GM19468 (cell line): ENCODE data around the gene FAM204A.
A peak's percentile ranks its signal among the peaks of the same experiment; 100 is the strongest.

ENCODE experiments used
- ATAC-seq: cut with Tn5 transposase; IDR thresholded peaks from one replicate; pipeline ENCODE4 v1.9.1; 2021; ENCODE audit warnings: mild to moderate bottlenecking, moderate library complexity, moderate number of reproducible peaks; ENCODE audit not compliant: unreplicated experiment; ENCODE audit errors: extremely low read depth

The FAM204A gene

GRCh38 chr10:118341791-118342637 is at the start of gene FAM204A:
Gene FAM204A, minus strand, starts transcription at chr10:118342324. Its CDS starts 5,909 bp downstream, at chr10:118336415.
- peak; percentile 100 for ATAC-seq

DNA sequence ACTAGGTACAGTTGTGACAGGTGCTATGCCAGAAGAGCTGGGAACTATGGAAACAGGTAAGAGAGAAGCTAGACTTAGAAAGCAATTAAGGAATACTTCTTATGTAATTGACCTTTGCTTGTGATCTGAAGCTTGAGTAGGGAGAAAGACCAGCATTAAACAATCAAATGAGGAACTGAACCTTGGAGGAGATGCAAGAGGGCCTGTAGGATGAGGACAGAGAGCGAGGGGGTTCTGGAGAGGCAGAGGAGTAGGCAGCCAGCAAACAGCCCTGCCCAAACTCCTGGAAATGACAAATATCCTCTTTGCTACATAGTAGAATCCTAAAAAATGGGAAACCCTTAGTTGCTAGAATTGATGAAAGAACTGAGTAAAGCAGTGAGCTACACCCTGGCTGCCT is 41.6 kb upstream of the FAM204A start:
- no peak for ATAC-seq

DNA sequence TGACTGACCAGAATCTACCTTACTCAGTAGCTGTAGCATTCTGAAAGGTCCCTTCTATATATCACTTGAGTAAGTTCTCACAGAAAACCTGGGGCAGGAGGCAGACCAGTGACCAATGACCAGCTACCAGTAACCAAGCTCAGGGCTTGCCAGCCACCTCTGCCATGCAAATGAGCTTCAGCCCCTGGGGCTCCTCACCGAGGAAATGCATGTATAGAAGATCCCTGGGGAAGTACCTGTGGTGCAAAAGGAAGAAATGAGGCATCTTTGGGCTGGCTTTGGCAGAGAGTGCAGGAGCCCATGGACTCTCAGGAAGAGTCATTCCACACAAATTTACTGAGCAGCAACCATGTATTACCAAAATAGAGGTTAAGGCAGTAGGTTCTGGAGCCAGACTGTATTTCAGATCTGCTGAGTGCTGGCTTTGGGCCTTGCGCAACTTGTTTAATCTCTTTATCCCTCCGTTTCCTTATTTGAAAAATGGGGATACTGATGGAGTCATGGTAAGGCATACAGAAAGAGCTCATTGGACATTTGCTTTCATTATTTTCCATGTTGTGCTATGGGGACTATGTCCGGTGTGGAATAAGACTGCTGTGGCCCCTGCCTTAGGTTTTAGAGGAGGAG is 41.1 kb upstream of the FAM204A start:
- ATAC-seq = no peak

- ATAC-seq = no peak
Observed at GRCh38 chr10:118374404-118374803, 32.3 kb upstream of the FAM204A start.

DNA sequence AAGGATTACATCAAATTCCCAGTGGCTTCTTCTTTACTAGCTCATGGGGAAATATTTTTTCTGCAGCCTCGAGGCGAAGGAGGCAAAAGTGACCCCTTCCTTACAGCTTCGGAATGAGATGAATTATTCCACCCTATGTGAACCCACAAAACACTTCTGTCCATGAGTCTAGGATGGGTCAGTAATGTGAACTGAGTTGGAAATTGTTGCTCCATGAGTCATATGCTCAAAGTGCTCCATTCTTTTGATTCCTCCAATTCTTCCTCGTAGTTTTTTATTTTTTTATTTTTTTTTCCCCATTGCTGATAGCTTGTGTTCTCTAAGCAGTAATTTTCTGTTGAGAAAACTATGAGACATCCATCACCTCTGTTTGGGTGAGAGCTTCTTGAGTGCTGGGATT is 31.7 kb upstream of the FAM204A start:
- ATAC-seq = no peak

DNA sequence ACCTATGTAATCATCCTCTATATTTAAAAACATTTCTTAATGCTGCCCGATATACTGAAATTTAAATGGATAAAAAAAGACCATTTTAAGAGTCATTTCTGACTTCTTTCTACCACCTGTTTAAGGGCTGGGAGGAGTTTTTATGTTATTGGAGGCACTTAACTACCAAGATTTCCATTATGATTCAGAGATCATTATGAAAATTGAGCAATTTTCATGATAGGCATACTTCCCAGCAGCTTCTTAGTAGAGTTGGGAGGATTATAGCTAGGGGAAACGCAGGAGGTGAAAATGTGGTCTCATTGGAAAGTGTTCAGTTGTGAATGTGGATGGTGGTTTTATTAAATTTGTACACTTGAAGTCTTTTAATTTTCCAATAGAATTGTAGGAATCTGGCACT is 28.4 kb upstream of the FAM204A start:
- no peak for ATAC-seq

DNA sequence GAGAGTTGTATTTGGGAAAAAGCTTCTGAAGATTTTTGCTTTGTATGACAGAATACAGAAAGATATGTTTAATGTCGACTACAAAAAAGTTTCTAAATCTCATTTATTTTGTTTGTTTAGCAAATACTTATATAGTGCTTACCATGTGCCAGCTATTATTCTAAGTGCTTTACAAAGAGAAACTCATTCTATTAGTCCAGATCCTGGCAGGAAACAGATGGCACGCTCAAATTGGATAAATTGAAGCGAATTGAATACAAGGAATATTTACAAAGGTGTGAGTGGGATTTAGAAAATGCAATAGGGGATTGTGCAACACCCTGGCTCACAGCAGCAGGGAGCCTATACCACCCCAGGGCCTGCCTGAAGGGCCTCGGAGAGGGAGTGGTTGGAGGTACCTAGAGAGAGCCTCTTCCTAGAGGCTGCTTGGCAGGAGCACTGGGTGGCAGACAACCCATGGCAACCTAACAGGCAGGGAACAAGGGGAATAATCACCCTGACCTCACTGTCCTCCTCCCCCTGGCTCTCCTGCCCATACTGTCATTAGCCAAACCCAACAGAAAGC is 27.6 kb upstream of the FAM204A start:
- ATAC-seq = no peak

DNA sequence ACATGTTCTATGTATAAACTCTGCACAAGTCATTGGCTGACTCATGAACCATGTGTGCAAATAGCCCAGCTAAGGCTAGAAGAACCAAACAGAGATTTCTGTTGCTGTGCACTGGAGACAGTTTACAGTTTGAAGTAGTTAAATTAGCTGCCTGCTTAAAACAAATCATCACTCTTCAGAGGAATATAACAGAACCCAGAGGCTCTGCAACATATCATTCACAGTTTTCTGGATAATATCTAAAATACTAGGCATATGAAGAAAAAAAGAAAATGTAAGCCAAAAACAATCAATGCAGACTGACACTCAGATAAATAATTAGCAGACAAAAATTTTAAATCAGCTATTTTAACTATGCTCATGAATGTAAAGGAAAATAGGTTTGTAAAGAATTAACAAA is 23.6 kb upstream of the FAM204A start:
- no peak for ATAC-seq

DNA sequence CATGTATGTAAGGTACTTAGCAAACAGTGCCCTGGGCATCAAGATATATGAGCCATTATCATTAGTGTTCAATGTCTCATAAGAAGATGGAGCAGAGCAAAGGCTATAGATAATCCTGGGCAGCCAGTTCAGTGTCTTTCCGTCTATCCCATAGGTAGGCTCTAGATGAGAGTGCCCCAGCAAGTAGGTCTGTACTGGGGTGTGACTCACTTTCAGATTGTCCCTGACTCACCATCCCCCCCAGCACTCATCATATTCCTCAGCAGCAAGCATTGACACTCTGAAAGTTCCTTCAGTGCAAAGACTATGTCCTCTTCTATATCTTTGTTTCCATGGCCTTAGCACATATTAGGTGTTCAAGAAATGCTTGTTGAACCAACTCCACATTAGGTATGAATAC is 20.0 kb upstream of the FAM204A start:
- no peak for ATAC-seq

DNA sequence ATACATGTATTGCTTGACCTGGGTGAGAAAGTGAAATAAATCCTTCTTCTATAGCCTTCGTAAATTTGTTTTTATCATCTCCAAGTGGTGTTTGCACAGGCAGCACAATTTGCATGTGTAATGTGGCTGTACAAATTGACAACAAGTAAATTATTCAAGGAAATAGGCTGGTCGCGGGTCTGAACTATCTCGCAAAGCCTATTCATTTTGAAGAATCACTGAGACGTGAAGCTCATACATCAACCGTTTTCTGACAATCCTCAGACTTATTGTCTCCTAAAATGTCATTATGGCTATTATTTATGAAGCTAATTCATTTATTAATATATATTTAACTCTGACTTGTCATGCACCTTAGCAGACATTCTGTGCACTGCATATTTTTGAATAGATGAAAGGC is 16.2 kb upstream of the FAM204A start:
- ATAC-seq = no peak

DNA sequence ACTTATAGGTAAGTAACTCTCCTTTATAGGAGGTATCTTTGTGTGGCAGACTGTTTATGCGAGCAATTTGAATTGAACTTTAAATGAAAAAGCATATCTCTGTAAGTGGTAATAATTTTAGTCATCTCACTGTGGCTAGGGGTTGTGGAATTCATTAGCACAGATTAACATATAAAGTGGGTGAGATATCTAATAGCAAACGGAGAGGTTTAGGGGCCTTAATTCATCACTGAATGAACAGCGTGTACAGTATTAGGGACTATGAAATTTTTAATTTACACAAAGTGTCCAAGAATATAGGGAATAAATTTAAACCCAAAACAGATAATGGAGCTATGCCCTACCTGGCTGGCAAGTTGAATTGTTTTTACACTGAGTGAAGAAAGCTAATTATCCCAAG is 15.7 kb upstream of the FAM204A start:
- ATAC-seq = no peak

DNA sequence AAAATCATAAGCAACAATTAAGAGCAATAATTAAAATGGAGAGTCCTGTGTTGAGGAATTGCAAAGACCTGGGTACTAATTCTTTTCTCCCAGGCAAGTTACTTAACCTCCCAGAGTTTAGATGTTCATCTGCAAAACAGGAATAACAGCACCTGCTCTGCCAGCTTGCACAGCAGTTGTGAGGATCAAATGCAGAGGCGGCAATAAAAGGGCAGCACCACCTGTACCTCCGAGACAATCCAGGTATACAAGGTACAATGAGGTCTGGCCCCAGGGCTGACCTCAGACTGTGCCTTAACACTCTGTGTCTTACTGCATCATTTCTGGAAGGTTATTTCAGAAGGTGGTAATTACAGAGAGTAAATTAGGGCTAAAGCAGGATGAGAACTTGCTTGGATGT is 14.5 kb upstream of the FAM204A start:
- ATAC-seq = no peak

GRCh38 chr10:118355234-118355633 is 13.1 kb upstream of the FAM204A start:
- ATAC-seq = no peak

DNA sequence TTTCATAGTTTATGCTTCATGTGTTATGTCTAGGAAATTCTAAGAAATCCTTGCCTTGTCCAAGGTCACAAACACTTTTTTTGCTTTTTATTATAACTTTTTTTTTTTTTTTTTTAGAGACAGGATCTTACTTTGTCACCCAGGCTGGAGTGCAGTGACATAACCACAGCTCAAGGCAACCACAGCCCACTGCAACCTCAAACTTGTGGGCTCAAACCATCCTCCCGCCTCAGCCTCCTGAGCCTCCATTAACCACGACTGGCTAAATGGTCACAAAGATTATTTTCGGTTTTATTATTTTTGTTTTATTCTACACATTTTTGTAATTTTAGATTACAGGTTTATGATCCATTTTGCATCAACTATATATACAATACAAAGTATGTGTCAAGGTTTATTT is 7.1 kb upstream of the FAM204A start:
- no peak for ATAC-seq

GRCh38 chr10:118343549-118343948 is 1.4 kb upstream of the FAM204A start:
- ATAC-seq = no peak

DNA sequence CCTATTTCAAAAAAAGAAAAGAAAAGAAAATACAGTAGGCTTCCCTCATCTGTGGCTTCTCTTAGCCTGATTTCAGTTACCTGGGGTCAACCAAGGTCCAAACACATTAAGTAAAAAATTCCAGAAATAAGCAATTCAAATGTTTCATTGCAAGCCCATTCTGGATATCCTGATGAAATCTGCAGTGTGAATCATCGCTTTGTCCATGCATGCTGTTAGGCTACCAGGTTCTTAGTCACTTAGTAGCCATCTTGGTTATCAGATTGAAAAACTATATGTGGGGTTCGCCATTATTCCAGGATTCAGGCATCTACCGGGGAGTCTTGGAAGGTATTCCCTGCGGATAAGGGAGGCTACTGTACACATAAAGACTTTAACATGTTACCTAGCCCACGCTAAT is 991 bp upstream of the FAM204A start:
- ATAC-seq = no peak

- ATAC-seq = no peak
Observed at GRCh38 chr10:118342638-118343020, 505 bp upstream of the FAM204A start.

GRCh38 chr10:118340486-118340885 is 1.6 kb downstream of the FAM204A start:
- no peak for ATAC-seq

- ATAC-seq = no peak
Observed at GRCh38 chr10:118339111-118339510, 3.0 kb downstream of the FAM204A start.

- ATAC-seq = no peak
Observed at GRCh38 chr10:118337356-118337755, 4.8 kb downstream of the FAM204A start.

DNA sequence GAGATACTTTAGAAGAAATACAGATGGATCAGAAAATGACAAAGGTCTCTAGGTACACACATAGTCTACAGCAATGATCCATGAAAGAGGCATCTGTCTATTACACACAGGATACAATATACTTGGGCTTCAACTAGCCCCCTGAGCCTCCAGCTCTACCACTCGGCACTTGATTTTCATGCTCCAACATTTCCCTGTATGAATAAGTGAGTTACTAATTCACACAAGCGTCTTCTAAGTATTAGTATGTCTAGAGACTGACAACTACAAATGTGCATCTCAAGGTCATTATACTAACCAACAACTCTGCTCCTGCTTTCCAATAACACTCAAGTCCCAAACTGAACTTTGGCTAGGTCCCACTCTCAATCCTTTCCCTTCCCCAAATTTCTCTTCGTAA is 8.3 kb downstream of the FAM204A start:
- ATAC-seq = no peak
